Endothelial cell of umbilical vein (primary cell): ENCODE results near the gene ZSWIM7. TPM values are rescaled to one million over a fixed set of nuclear protein-coding genes. Genes with fewer than 3 reads are reported as not detected.

Experiments
- BruUV-seq: library from RNA; stranded (reverse); fragments of 400-500 nt; replicated peaks from 2 replicates; lab custom pipeline; 2021; lab: Mats Ljungman, UMichigan
- CTCF ChIA-PET: fragments of 300-600, 350-600 bp; sonication (Branson Sonifier 250); formaldehyde crosslinking; loops from one replicate; lab custom pipeline; 2021; ENCODE audit warnings: antibody characterized with exemption, inconsistent platforms; lab: Charles Lee
- POLR2A ChIA-PET: fragments of 300-600, 350-600 bp; sonication (Branson Sonifier 250); formaldehyde crosslinking; loops from one replicate; lab custom pipeline; 2021; ENCODE audit warnings: antibody characterized with exemption, inconsistent platforms; lab: Charles Lee
- DNase-seq: peaks from one replicate; pipeline ENCODE4 v3.0.0-alpha.2; 2011; ENCODE audit warnings: low read depth, low spot score
- FAIRE-seq: peaks from 2 replicates; lab custom pipeline; 2011; peaks lifted over from hg19 to GRCh38; lab: Jason Lieb, UNC
- H2AFZ ChIP-seq: 2 replicates; pipeline ENCODE4 v1.6.0; 2012; ENCODE audit warnings: low read depth, low read length, control low read depth, inconsistent platforms
- H3K27ac ChIP-seq: 2 replicates; pipeline ENCODE4 v1.5.1; 2011; ENCODE audit warnings: low read depth, mild to moderate bottlenecking, control low read depth, low read length, moderate library complexity; ENCODE audit not compliant: insufficient read depth
- H3K27me3 ChIP-seq, 2 experiments: 2 replicates each; pipeline versions ENCODE4 v1.6.0 to v1.6.1; 2011; ENCODE audit warnings: low read length in 2 of 2, mixed read lengths in 1 of 2; ENCODE audit not compliant: control insufficient read depth in 2 of 2, insufficient read depth in 2 of 2
- H3K36me3 ChIP-seq, 2 experiments: 2 replicates in 1 of 2; 3 replicates in 1 of 2; pipeline ENCODE4 v1.5.1; 2011; ENCODE audit warnings: low read length in 2 of 2, mild to moderate bottlenecking in 1 of 2, moderate library complexity in 1 of 2; ENCODE audit not compliant: control insufficient read depth in 2 of 2, insufficient read depth in 2 of 2; ENCODE audit errors: extremely low read depth in 1 of 2
- H3K4me1 ChIP-seq: 3 replicates; pipeline ENCODE4 v1.5.1; 2011; ENCODE audit warnings: mild to moderate bottlenecking, low read length; ENCODE audit not compliant: control insufficient read depth, insufficient read depth; ENCODE audit errors: extremely low read depth
- H3K4me2 ChIP-seq: 2 replicates; pipeline ENCODE4 v1.6.1; 2011; ENCODE audit warnings: low read length, control low read depth, mixed read lengths; ENCODE audit not compliant: insufficient read depth
- H3K4me3 ChIP-seq, 3 experiments: fragments of 200-600 bp in 1 of 3; sonication (generic), shearing (Covaris generic) in 1 of 3; replicated peaks in 1 of 3; 2 replicates each; pipeline ENCODE4 v1.5.1; 2011 to 2016; ENCODE audit warnings: control low read depth in 3 of 3, low read length in 3 of 3, mild to moderate bottlenecking in 2 of 3, inconsistent platforms in 1 of 3, low read depth in 1 of 3, moderate library complexity in 1 of 3; ENCODE audit not compliant: insufficient read depth in 1 of 3
- H3K79me2 ChIP-seq: 2 replicates; pipeline ENCODE4 v1.6.0; 2012; ENCODE audit warnings: low read length, inconsistent platforms; ENCODE audit not compliant: control insufficient read depth, insufficient read depth
- H3K9ac ChIP-seq: replicated peaks from 2 replicates; pipeline ENCODE3; 2011; ENCODE audit warnings: low read length, control low read depth; ENCODE audit not compliant: insufficient read depth; ENCODE audit errors: extremely low read depth
- H3K9me1 ChIP-seq: replicated peaks from 3 replicates; pipeline ENCODE4 v1.6.0; 2011; ENCODE audit warnings: mild to moderate bottlenecking, low read length; ENCODE audit not compliant: control insufficient read depth, insufficient read depth; ENCODE audit errors: extremely low read depth
- H3K9me3 ChIP-seq: replicated peaks from 2 replicates; pipeline ENCODE4 v1.5.1; 2012; ENCODE audit warnings: low read length, inconsistent platforms; ENCODE audit not compliant: control insufficient read depth, insufficient read depth
- H4K20me1 ChIP-seq: replicated peaks from 2 replicates; pipeline ENCODE3; 2011; ENCODE audit warnings: mild to moderate bottlenecking, low read length; ENCODE audit not compliant: control insufficient read depth, insufficient read depth; ENCODE audit errors: extremely low read depth
- CTCF ChIP-seq, 2 donors: IDR thresholded peaks; 1 replicate in 1 of 2; 2 replicates in 1 of 2; pipeline ENCODE4 v1.5.1; 2011; ENCODE audit warnings: low read length in 2 of 2, mild to moderate bottlenecking in 2 of 2, moderate library complexity in 2 of 2, control low read depth in 1 of 2, inconsistent platforms in 1 of 2, low read depth in 1 of 2; ENCODE audit not compliant: insufficient read depth in 1 of 2; ENCODE audit errors: extremely low read depth in 1 of 2
- EZH2 ChIP-seq: IDR thresholded peaks from 2 replicates; pipeline ENCODE4 v1.6.1; 2012; ENCODE audit warnings: borderline replicate concordance, low read depth, mild to moderate bottlenecking, moderate library complexity, low read length, inconsistent platforms; ENCODE audit not compliant: severe bottlenecking
- GATA2 ChIP-seq: IDR thresholded peaks from 2 replicates; pipeline ENCODE4 v1.7.0; 2011; ENCODE audit warnings: low read depth, mild to moderate bottlenecking, moderate library complexity, mixed read lengths, low read length; ENCODE audit not compliant: insufficient read length, insufficient read depth
- MAX ChIP-seq: IDR thresholded peaks from 2 replicates; pipeline ENCODE4 v1.6.1; 2011; ENCODE audit not compliant: insufficient read depth, insufficient read length
- MYC ChIP-seq: IDR thresholded peaks from one replicate; pipeline ENCODE4 v1.6.1; 2011; ENCODE audit warnings: mild to moderate bottlenecking, low read depth, low read length
- dilution Hi-C: fragments of 300-500 bp; cut with MboI; formaldehyde crosslinking; loops from one replicate; pipeline ENCODE4 v1.15.0; 2019; ENCODE audit warnings: low sequenced_read_pairs; ENCODE audit not compliant: extremely low pct_ligation_motif_present
- intact Hi-C: fragments of 100-400 bp; cut with micrococcal nuclease; formaldehyde crosslinking; loops from one replicate; pipeline ENCODE4 v1.10.0; 2022
- polyA plus RNA-seq, 4 experiments: library from polyadenylated mRNA; depleted of rRNA in 3 of 4; stranded (reverse) in 3 of 4; unstranded in 1 of 4; fragments of >200 nt; gene quantifications; 2 replicates each; pipeline versions ENCODE4 v1.2.1 to v1.2.3, GENCODE V29; 2011 to 2012; ENCODE audit warnings: missing spikeins in 1 of 4
- total RNA-seq: library from RNA; stranded (reverse); gene quantifications from 2 replicates; pipeline ENCODE4 v1.2.3, GENCODE V29; 2021

ZSWIM7 gene
- total and polyA plus RNA-seq, 2 donors (not counting 3 experiments of a cell fraction or from before 2014, with no cell fraction given), result 18.0 to 33.8 TPM

GRCh38 chr17:16007439-16007838 is 7.9 kb upstream of the ZSWIM7 start:
- Histone ChIP-seq H3K9me1 (no peaks in the 10 kb centered on the region), H3K27ac (no peak overlapping the region), H4K20me1 (no peaks in the 10 kb centered on the region), H3K4me3 (no peak overlapping the region), H3K27me3 (no peaks in the 10 kb centered on the region), H3K36me3 (peaks cover 24 to 42% of the 10 kb centered on the region in 2 experiments), H3K9me3 (no peaks in the 10 kb centered on the region), H3K79me2 (peaks cover 42% of the 10 kb centered on the region), H3K4me2 (no peak overlapping the region), H2AFZ (no peak overlapping the region), H3K4me1 (peaks cover 14% of the 10 kb centered on the region), H3K9ac (no peak overlapping the region)
- no peak for TF ChIP-seq CTCF (IDR thresholded peaks at IDR 0.05; ENCODE audit: extremely low read depth in 1 of 2, insufficient read depth in 1 of 2, low read depth in 1 of 2, low read length in 2 of 2)
- TF ChIP-seq MYC, result no peak
- TF ChIP-seq GATA2, result no peak
- TF ChIP-seq MAX, result no peak
- FAIRE-seq (no peak), DNase-seq (no peak)
- dilution Hi-C loops (no loop called here), intact Hi-C loops (no loop called here)
- BruUV-seq, result no TSS peak
- ChIA-PET CTCF (no interaction called here), POLR2A (no interaction called here)

- peaks cover 16% of the 10 kb centered on the region for H3K4me1 ChIP-seq
- H3K27me3 ChIP-seq, result no peaks in the 10 kb centered on the region
- TF ChIP-seq CTCF (IDR thresholded peaks at IDR 0.05; ENCODE audit: extremely low read depth in 1 of 2, insufficient read depth in 1 of 2, low read depth in 1 of 2, low read length in 2 of 2) (no peak), MAX (no peak), GATA2 (no peak), MYC (no peak), EZH2 (no peak)
- H3K79me2 ChIP-seq, result peaks cover 45% of the 10 kb centered on the region
- H3K9me3 ChIP-seq, result no peaks in the 10 kb centered on the region
- DNase-seq (no peak), FAIRE-seq (no peak)
- H3K4me2 ChIP-seq, result no peak overlapping the region
- peaks cover 24 to 44% of the 10 kb centered on the region in 2 experiments for H3K36me3 ChIP-seq
- dilution Hi-C loops, result no loop called here
- no peak overlapping the region for H3K4me3 ChIP-seq
- H3K9me1 ChIP-seq, result no peaks in the 10 kb centered on the region
- no peak overlapping the region for H3K9ac ChIP-seq
- POLR2A ChIA-PET, result no interaction called here
- H2AFZ ChIP-seq, result no peak overlapping the region
- no peak overlapping the region for H3K27ac ChIP-seq
- BruUV-seq, result no TSS peak
- intact Hi-C loops, result no loop called here
- no peaks in the 10 kb centered on the region for H4K20me1 ChIP-seq
- CTCF ChIA-PET, result interaction anchor here (1.2 kb wide), 1 partner anchor 60 kb away, joined by 3 read pairs; the partner anchor contains the start of gene ADORA2B
Measured at GRCh38 chr17:16005636-16006035, 6.1 kb upstream of the ZSWIM7 start.
